ENCODE results near the gene EIF2A.

The EIF2A gene

DNA sequence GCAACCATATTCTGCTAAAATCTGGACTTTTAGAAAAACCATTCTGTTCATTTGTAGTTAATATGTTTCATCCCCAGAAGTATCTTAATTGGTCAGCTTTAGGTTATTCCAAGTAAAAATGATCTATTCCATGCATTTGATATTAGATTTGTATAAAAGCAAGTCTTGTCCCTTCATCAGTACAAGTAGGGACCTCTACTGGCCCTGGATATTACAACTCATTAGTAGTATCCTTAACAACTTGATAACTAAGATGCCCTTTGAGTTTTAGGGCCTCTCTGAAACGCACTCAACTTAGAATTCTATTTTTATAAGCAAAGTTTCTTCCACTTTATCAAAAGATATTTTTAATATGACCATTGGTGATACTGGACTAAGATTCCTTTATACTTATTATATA, 31.3 kb downstream of the EIF2A start:
- Histone ChIP-seq H3K9me3 (ENCODE audit: insufficient read depth, low read length, severe bottlenecking) (no peaks in the 10 kb centered on the region), H3K9ac (ENCODE audit: low read depth, low read length) (no peak overlapping the region), H3K27ac (ENCODE audit: low read length) (no peak overlapping the region), H3K36me3 (ENCODE audit: insufficient read depth, low read length) (peaks cover 82% of the 10 kb centered on the region), H3K79me2 (ENCODE audit: insufficient read depth, low read length) (peaks cover 33% of the 10 kb centered on the region), H3K27me3 (ENCODE audit: insufficient read depth, low read length, poor library complexity) (no peaks in the 10 kb centered on the region), H4K20me1 (ENCODE audit: insufficient read depth, low read length) (0 out of 2 replicates have a peak, but pooled peaks cover 3% of the 10 kb centered on the region), H3K4me2 (ENCODE audit: insufficient read depth, low read length) (no peak overlapping the region), H3K4me3 (ENCODE audit: low read depth in 1 of 2, low read length in 2 of 2) (no peak overlapping the region), H3K4me1 (ENCODE audit: insufficient read depth, low read length) (no peaks in the 10 kb centered on the region), H2AFZ (ENCODE audit: low read depth, low read length) (no peak overlapping the region)
- TF ChIP-seq, protein P1, sequence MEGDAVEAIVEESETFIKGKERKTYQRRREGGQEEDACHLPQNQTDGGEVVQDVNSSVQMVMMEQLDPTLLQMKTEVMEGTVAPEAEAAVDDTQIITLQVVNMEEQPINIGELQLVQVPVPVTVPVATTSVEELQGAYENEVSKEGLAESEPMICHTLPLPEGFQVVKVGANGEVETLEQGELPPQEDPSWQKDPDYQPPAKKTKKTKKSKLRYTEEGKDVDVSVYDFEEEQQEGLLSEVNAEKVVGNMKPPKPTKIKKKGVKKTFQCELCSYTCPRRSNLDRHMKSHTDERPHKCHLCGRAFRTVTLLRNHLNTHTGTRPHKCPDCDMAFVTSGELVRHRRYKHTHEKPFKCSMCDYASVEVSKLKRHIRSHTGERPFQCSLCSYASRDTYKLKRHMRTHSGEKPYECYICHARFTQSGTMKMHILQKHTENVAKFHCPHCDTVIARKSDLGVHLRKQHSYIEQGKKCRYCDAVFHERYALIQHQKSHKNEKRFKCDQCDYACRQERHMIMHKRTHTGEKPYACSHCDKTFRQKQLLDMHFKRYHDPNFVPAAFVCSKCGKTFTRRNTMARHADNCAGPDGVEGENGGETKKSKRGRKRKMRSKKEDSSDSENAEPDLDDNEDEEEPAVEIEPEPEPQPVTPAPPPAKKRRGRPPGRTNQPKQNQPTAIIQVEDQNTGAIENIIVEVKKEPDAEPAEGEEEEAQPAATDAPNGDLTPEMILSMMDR (IDR thresholded peaks at IDR 0.05; ENCODE audit: borderline replicate concordance, extremely low read depth, low read length, poor library complexity, severe bottlenecking): no peak
- TF ChIP-seq EZH2 (IDR thresholded peaks at IDR 0.05; ENCODE audit: borderline replicate concordance, low read depth, low read length, severe bottlenecking): no peak
- DNase-seq (no peak), ATAC-seq (ENCODE audit: insufficient read depth, low read depth) (no peak)

DNA sequence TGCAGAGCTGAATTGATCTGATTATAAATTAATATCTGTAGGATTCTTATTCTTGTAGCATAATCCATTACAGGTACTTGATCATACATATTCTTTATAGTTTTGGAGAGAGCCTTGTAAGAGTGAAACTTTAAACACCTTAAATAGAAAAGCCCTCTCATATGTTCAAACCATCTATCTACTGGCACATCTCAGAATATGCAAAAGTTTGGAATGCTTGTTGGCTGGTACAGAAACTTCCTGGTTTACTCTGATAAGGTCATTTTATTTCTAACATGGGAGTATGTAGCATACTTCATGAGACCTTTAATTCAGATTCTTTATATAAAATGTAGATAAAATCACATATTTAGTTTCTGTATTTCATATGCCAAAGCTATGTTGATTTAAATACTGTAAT, 34.6 kb downstream of the EIF2A start:
- no peak overlapping the region for H3K4me2 ChIP-seq (ENCODE audit: insufficient read depth, low read length)
- peaks cover 89% of the 10 kb centered on the region for H3K36me3 ChIP-seq (ENCODE audit: insufficient read depth, low read length)
- H3K27me3 ChIP-seq (ENCODE audit: insufficient read depth, low read length, poor library complexity): no peaks in the 10 kb centered on the region
- H3K27ac ChIP-seq (ENCODE audit: low read length): no peak overlapping the region
- no peak overlapping the region for H3K4me3 ChIP-seq (ENCODE audit: low read depth in 1 of 2, low read length in 2 of 2)
- H3K4me1 ChIP-seq (ENCODE audit: insufficient read depth, low read length): no peaks in the 10 kb centered on the region
- no peak overlapping the region for H2AFZ ChIP-seq (ENCODE audit: low read depth, low read length)
- DNase-seq: no peak
- H3K9ac ChIP-seq (ENCODE audit: low read depth, low read length): no peak overlapping the region
- H4K20me1 ChIP-seq (ENCODE audit: insufficient read depth, low read length): 0 out of 2 replicates have a peak, but pooled peaks cover 3% of the 10 kb centered on the region
- H3K9me3 ChIP-seq (ENCODE audit: insufficient read depth, low read length, severe bottlenecking): no peaks in the 10 kb centered on the region
- no peak for ATAC-seq (ENCODE audit: insufficient read depth, low read depth)
- TF ChIP-seq, protein P1 (IDR thresholded peaks at IDR 0.05; ENCODE audit: borderline replicate concordance, extremely low read depth, low read length, poor library complexity, severe bottlenecking): no peak
- no peak for TF ChIP-seq EZH2 (IDR thresholded peaks at IDR 0.05; ENCODE audit: borderline replicate concordance, low read depth, low read length, severe bottlenecking)
- H3K79me2 ChIP-seq (ENCODE audit: insufficient read depth, low read length): peaks cover 32% of the 10 kb centered on the region

DNA sequence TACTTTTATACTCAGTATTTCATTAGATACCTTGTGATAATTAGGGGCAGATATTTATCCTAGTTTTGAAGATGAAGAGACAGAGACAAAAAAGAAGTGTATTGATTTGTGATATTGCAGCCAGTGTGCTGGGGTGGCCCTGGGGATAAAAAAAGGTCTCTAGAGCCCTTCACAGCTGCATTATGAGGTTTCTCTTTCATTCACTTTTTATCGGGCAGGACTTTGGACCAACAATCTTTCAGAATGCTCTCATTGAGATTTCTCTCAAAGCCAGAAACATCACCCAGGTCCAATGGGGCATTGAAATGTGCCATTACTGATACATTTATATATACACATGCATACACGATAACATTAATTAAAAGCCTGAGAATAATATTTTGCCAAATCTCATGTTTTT, 36.0 kb downstream of the EIF2A start:
- Histone ChIP-seq H3K9me3 (ENCODE audit: insufficient read depth, low read length, severe bottlenecking) (no peaks in the 10 kb centered on the region), H3K4me3 (ENCODE audit: low read depth in 1 of 2, low read length in 2 of 2) (no peak overlapping the region), H2AFZ (ENCODE audit: low read depth, low read length) (no peak overlapping the region), H3K27ac (ENCODE audit: low read length) (no peak overlapping the region), H4K20me1 (ENCODE audit: insufficient read depth, low read length) (no peaks in the 10 kb centered on the region), H3K27me3 (ENCODE audit: insufficient read depth, low read length, poor library complexity) (no peaks in the 10 kb centered on the region), H3K4me2 (ENCODE audit: insufficient read depth, low read length) (no peak overlapping the region), H3K36me3 (ENCODE audit: insufficient read depth, low read length) (peaks cover 85% of the 10 kb centered on the region), H3K4me1 (ENCODE audit: insufficient read depth, low read length) (no peaks in the 10 kb centered on the region), H3K9ac (ENCODE audit: low read depth, low read length) (no peak overlapping the region), H3K79me2 (ENCODE audit: insufficient read depth, low read length) (peaks cover 38% of the 10 kb centered on the region; the same call in 1 of the 2 replicates)
- TF ChIP-seq, protein P1 (IDR thresholded peaks at IDR 0.05; ENCODE audit: borderline replicate concordance, extremely low read depth, low read length, poor library complexity, severe bottlenecking): no peak
- TF ChIP-seq EZH2 (IDR thresholded peaks at IDR 0.05; ENCODE audit: borderline replicate concordance, low read depth, low read length, severe bottlenecking): no peak
- ATAC-seq (ENCODE audit: insufficient read depth, low read depth): no peak
- DNase-seq: no peak

DNA sequence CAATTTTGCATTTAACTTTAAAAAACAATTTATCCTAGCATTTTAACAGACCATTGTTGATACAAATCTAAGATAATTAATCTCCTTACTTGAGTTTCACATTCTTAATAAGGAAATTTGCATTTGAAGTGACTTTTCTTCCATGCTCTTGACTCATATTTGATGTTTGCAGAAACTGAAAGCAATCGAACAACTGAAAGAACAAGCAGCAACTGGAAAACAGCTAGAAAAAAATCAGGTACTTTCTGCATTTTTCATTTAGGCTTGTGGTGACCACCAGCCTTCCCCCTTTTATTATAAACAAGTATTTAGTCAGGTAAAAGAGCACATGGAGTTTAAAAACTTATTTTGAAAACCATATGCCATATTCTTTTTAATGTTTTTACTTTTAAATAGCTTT, 36.4 kb downstream of the EIF2A start:
- Histone ChIP-seq H3K4me1 (ENCODE audit: insufficient read depth, low read length) (0 out of 2 replicates have a peak, but pooled peaks cover 1% of the 10 kb centered on the region), H3K9me3 (ENCODE audit: insufficient read depth, low read length, severe bottlenecking) (no peaks in the 10 kb centered on the region), H3K27ac (ENCODE audit: low read length) (no peak overlapping the region), H3K9ac (ENCODE audit: low read depth, low read length) (no peak overlapping the region), H3K4me2 (ENCODE audit: insufficient read depth, low read length) (no peak overlapping the region), H4K20me1 (ENCODE audit: insufficient read depth, low read length) (no peaks in the 10 kb centered on the region), H3K79me2 (ENCODE audit: insufficient read depth, low read length) (peaks cover 38% of the 10 kb centered on the region; the same call in 1 of the 2 replicates), H2AFZ (ENCODE audit: low read depth, low read length) (no peak overlapping the region), H3K4me3 (ENCODE audit: low read depth in 1 of 2, low read length in 2 of 2) (no peak overlapping the region), H3K36me3 (ENCODE audit: insufficient read depth, low read length) (peaks cover 83% of the 10 kb centered on the region), H3K27me3 (ENCODE audit: insufficient read depth, low read length, poor library complexity) (no peaks in the 10 kb centered on the region)
- DNase-seq (no peak), ATAC-seq (ENCODE audit: insufficient read depth, low read depth) (no peak)
- no peak for TF ChIP-seq EZH2 (IDR thresholded peaks at IDR 0.05; ENCODE audit: borderline replicate concordance, low read depth, low read length, severe bottlenecking)
- TF ChIP-seq, protein P1 (IDR thresholded peaks at IDR 0.05; ENCODE audit: borderline replicate concordance, extremely low read depth, low read length, poor library complexity, severe bottlenecking): no peak

All from DND-41 (cell line).